GM12875 (cell line): ENCODE results near the gene CACHD1.

Source experiments
- H3K4me3 ChIP-seq: one replicate; pipeline ENCODE4 v1.5.1; 2011; ENCODE audit warnings: low read depth, low read length, control low read depth
- CTCF ChIP-seq: IDR thresholded peaks from 2 replicates; pipeline ENCODE4 v1.5.1; 2011; ENCODE audit warnings: low read depth, mild to moderate bottlenecking, control low read depth, inconsistent platforms, low read length, moderate library complexity, borderline replicate concordance; ENCODE audit not compliant: insufficient read depth

Gene CACHD1

GRCh38 chr1:64623750-64624191 is 153.8 kb downstream of the CACHD1 start:
- no peak for TF ChIP-seq CTCF
- H3K4me3 ChIP-seq = no peak overlapping the region

GRCh38 chr1:64624218-64624713 is 154.3 kb downstream of the CACHD1 start:
- no peak for TF ChIP-seq CTCF

GRCh38 chr1:64624808-64625207 is 154.9 kb downstream of the CACHD1 start:
- H3K4me3 ChIP-seq = no peak overlapping the region
- no peak for TF ChIP-seq CTCF

More at GRCh38 chr1:64624218-64624713, 154.3 kb downstream of the CACHD1 start:
- H3K4me3 ChIP-seq = no peak overlapping the region

- no peak for TF ChIP-seq CTCF
- H3K4me3 ChIP-seq = no peak overlapping the region
Observed at GRCh38 chr1:64630611-64631010, 160.7 kb downstream of the CACHD1 start.

GRCh38 chr1:64631346-64632034 is 161.6 kb downstream of the CACHD1 start:
- no peak overlapping the region for H3K4me3 ChIP-seq
- no peak for TF ChIP-seq CTCF

- TF ChIP-seq CTCF = no peak
- no peak overlapping the region for H3K4me3 ChIP-seq
Observed at GRCh38 chr1:64632936-64633335, 163.0 kb downstream of the CACHD1 start.

- no peak for TF ChIP-seq CTCF
- H3K4me3 ChIP-seq = no peak overlapping the region
Observed at GRCh38 chr1:64645735-64646134, 175.8 kb downstream of the CACHD1 start.
